ENCODE results near the gene ADM. TPM values are rescaled to one million over a fixed set of nuclear protein-coding genes. Genes with fewer than 3 reads are reported as not detected.

Gene ADM
- total and polyA plus RNA-seq, 2 experiments from 2014 or later = 75.8 to 95.9 TPM

- peak overlapping the region; percentile 93 for H2AFZ ChIP-seq
- ATAC-seq = peak; percentile 45
- Mint-ChIP-seq H3K36me3 (ENCODE audit: low read depth) (peaks cover 18% of the 10 kb centered on the region), H3K9me3 (no peaks in the 10 kb centered on the region; the same call in 1 of the 3 replicates), H3K27me3 (ENCODE audit: insufficient read depth, low read depth, poor library complexity) (peaks cover 3% of the 10 kb centered on the region), H3K4me1 (peaks cover 46% of the 10 kb centered on the region), H3K4me3 (peak overlapping the region; percentile 90), H3K27ac (peak overlapping the region; percentile 95; the same call in 1 of the 2 replicates)
- peaks cover 12% of the 10 kb centered on the region; the same call in 1 of the 2 replicates for H4K20me1 ChIP-seq (replicated peaks; ENCODE audit: insufficient read depth)
- no peaks in the 10 kb centered on the region for H3F3A ChIP-seq (replicated peaks; ENCODE audit: low read depth)
- H3K27me3 ChIP-seq (ENCODE audit: insufficient read depth) = no peaks in the 10 kb centered on the region
- peak overlapping the region; percentile 92 for H3K4me2 ChIP-seq
- no peaks in the 10 kb centered on the region for H3K9me2 ChIP-seq (ENCODE audit: insufficient read depth)
- H3K79me2 ChIP-seq (replicated peaks; ENCODE audit: insufficient read depth) = peaks cover 38% of the 10 kb centered on the region
- peak overlapping the region; percentile 93 for H3K4me3 ChIP-seq
- H3K36me3 ChIP-seq (ENCODE audit: insufficient read depth) = no peaks in the 10 kb centered on the region
- peak overlapping the region; percentile 99 for H3K27ac ChIP-seq (ENCODE audit: low read depth)
- peaks cover 43% of the 10 kb centered on the region for H3K4me1 ChIP-seq (ENCODE audit: insufficient read depth)
- TF ChIP-seq CTCF (conservative IDR thresholded peaks at IDR 0.05; ENCODE audit: low read depth in 2 of 2) (no peak), POLR2AphosphoS5 (IDR thresholded peaks at IDR 0.05; ENCODE audit: low read depth) (peak; percentile 74)
- TF ChIP-seq, protein P1, sequence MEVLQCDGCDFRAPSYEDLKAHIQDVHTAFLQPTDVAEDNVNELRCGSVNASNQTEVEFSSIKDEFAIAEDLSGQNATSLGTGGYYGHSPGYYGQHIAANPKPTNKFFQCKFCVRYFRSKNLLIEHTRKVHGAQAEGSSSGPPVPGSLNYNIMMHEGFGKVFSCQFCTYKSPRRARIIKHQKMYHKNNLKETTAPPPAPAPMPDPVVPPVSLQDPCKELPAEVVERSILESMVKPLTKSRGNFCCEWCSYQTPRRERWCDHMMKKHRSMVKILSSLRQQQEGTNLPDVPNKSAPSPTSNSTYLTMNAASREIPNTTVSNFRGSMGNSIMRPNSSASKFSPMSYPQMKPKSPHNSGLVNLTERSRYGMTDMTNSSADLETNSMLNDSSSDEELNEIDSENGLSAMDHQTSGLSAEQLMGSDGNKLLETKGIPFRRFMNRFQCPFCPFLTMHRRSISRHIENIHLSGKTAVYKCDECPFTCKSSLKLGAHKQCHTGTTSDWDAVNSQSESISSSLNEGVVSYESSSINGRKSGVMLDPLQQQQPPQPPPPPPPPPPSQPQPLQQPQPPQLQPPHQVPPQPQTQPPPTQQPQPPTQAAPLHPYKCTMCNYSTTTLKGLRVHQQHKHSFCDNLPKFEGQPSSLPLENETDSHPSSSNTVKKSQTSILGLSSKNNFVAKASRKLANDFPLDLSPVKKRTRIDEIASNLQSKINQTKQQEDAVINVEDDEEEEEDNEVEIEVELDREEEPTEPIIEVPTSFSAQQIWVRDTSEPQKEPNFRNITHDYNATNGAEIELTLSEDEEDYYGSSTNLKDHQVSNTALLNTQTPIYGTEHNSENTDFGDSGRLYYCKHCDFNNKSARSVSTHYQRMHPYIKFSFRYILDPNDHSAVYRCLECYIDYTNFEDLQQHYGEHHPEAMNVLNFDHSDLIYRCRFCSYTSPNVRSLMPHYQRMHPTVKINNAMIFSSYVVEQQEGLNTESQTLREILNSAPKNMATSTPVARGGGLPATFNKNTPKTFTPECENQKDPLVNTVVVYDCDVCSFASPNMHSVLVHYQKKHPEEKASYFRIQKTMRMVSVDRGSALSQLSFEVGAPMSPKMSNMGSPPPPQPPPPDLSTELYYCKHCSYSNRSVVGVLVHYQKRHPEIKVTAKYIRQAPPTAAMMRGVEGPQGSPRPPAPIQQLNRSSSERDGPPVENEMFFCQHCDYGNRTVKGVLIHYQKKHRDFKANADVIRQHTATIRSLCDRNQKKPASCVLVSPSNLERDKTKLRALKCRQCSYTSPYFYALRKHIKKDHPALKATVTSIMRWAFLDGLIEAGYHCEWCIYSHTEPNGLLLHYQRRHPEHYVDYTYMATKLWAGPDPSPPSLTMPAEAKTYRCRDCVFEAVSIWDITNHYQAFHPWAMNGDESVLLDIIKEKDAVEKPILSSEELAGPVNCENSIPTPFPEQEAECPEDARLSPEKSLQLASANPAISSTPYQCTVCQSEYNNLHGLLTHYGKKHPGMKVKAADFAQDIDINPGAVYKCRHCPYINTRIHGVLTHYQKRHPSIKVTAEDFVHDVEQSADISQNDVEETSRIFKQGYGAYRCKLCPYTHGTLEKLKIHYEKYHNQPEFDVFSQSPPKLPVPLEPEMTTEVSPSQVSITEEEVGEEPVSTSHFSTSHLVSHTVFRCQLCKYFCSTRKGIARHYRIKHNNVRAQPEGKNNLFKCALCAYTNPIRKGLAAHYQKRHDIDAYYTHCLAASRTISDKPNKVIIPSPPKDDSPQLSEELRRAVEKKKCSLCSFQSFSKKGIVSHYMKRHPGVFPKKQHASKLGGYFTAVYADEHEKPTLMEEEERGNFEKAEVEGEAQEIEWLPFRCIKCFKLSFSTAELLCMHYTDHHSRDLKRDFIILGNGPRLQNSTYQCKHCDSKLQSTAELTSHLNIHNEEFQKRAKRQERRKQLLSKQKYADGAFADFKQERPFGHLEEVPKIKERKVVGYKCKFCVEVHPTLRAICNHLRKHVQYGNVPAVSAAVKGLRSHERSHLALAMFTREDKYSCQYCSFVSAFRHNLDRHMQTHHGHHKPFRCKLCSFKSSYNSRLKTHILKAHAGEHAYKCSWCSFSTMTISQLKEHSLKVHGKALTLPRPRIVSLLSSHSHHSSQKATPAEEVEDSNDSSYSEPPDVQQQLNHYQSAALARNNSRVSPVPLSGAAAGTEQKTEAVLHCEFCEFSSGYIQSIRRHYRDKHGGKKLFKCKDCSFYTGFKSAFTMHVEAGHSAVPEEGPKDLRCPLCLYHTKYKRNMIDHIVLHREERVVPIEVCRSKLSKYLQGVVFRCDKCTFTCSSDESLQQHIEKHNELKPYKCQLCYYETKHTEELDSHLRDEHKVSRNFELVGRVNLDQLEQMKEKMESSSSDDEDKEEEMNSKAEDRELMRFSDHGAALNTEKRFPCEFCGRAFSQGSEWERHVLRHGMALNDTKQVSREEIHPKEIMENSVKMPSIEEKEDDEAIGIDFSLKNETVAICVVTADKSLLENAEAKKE (CRISPR knock-in tag; IDR thresholded peaks at IDR 0.05) = no peak
- peak; percentile 62 for DNase-seq (ENCODE audit: low spot score)
Observed at GRCh38 chr11:10294290-10294953, 10.5 kb upstream of the ADM start.
